H1 (cell line): ENCODE results near the gene SND1. TPM values are rescaled to one million over a fixed set of nuclear protein-coding genes. Genes with fewer than 3 reads are reported as not detected.

Source experiments
- CTCF ChIA-PET: fragments of 300-600 bp; sonication (Branson Sonifier 250); formaldehyde crosslinking; loops from one replicate; lab custom pipeline; 2021; ENCODE audit not compliant: partially characterized antibody; lab: Charles Lee
- POLR2A ChIA-PET: fragments of 300-600 bp; sonication (Branson Sonifier 250); formaldehyde crosslinking; loops from one replicate; lab custom pipeline; 2021; ENCODE audit warnings: inconsistent platforms; ENCODE audit not compliant: partially characterized antibody; lab: Charles Lee
- DNase-seq, 2 experiments: peaks; one replicate each; pipeline versions ENCODE4 v3.0.0 to v3.0.0-alpha.2; 2010 to 2022; ENCODE audit warnings: low spot score in 2 of 2, low read depth in 1 of 2, mixed read lengths in 1 of 2
- FAIRE-seq: peaks from 2 replicates; lab custom pipeline; 2011; peaks lifted over from hg19 to GRCh38; lab: Jason Lieb, UNC
- H2AFZ ChIP-seq: 2 replicates; pipeline ENCODE4 v1.8.1; 2012; ENCODE audit warnings: low read length, inconsistent platforms
- H2AK5ac ChIP-seq: 2 replicates; pipeline ENCODE4 v1.6.1; 2013; ENCODE audit warnings: low read depth, low read length
- H2BK120ac ChIP-seq: replicated peaks from 2 replicates; pipeline ENCODE3; 2013; ENCODE audit warnings: low read depth, low read length, inconsistent platforms
- H2BK12ac ChIP-seq: 2 replicates; pipeline ENCODE4 v1.6.1; 2013; ENCODE audit warnings: low read depth, low read length
- H2BK15ac ChIP-seq: 2 replicates; pipeline ENCODE4 v1.6.1; 2013; ENCODE audit warnings: low read length
- H2BK20ac ChIP-seq: 2 replicates; pipeline ENCODE4 v1.6.1; 2013; ENCODE audit warnings: low read length
- H2BK5ac ChIP-seq: 2 replicates; pipeline ENCODE4 v1.6.1; 2013; ENCODE audit warnings: low read depth, low read length
- H3K14ac ChIP-seq: 2 replicates; pipeline ENCODE4 v1.6.1; 2013; ENCODE audit warnings: inconsistent platforms; ENCODE audit not compliant: insufficient read length
- H3K18ac ChIP-seq: 2 replicates; pipeline ENCODE4 v1.6.1; 2013; ENCODE audit warnings: low read length; ENCODE audit errors: extremely low read depth
- H3K23ac ChIP-seq: 2 replicates; pipeline ENCODE4 v1.6.1; 2013; ENCODE audit warnings: inconsistent platforms; ENCODE audit not compliant: insufficient read length
- H3K23me2 ChIP-seq: 2 replicates; pipeline ENCODE4 v1.6.1; 2013; ENCODE audit warnings: low read depth, low read length
- H3K27ac ChIP-seq: 2 replicates; pipeline ENCODE4 v1.6.1; 2011; ENCODE audit warnings: low read depth, low read length, inconsistent platforms
- H3K27me3 ChIP-seq, 4 experiments: replicated peaks in 1 of 4; 1 replicate in 1 of 4; 2 replicates in 3 of 4; pipeline versions ENCODE4 v1.6.1 to v1.8.1; 2011 to 2013; ENCODE audit warnings: low read length in 3 of 4, mild to moderate bottlenecking in 3 of 4, inconsistent platforms in 2 of 4, mixed read lengths in 2 of 4, moderate library complexity in 1 of 4; ENCODE audit not compliant: control insufficient read depth in 3 of 4, insufficient read depth in 3 of 4; ENCODE audit errors: extremely low read depth in 1 of 4
- H3K36me3 ChIP-seq, 4 experiments: 2 replicates each; pipeline versions ENCODE4 v1.6.1 to v1.8.1; 2011 to 2013; ENCODE audit warnings: mild to moderate bottlenecking in 4 of 4, low read length in 3 of 4, moderate library complexity in 2 of 4, control low read depth in 1 of 4, inconsistent platforms in 1 of 4; ENCODE audit not compliant: insufficient read depth in 4 of 4, control insufficient read depth in 2 of 4
- H3K4ac ChIP-seq: replicated peaks from 2 replicates; pipeline ENCODE3; 2013; ENCODE audit warnings: low read length, low read depth, mixed read lengths, inconsistent platforms; ENCODE audit not compliant: insufficient read length
- H3K4me1 ChIP-seq, 4 experiments: replicated peaks in 1 of 4; 1 replicate in 1 of 4; 2 replicates in 3 of 4; pipeline versions ENCODE4 v1.6.1 to v1.8.1; 2011 to 2013; ENCODE audit warnings: low read length in 3 of 4, inconsistent platforms in 2 of 4, mixed read lengths in 1 of 4; ENCODE audit not compliant: insufficient read depth in 4 of 4, control insufficient read depth in 3 of 4
- H3K4me2 ChIP-seq, 2 experiments: 2 replicates each; pipeline versions ENCODE4 v1.6.1 to v1.8.1; 2011 to 2013; ENCODE audit warnings: low read depth in 2 of 2, low read length in 2 of 2, control low read depth in 1 of 2, inconsistent platforms in 1 of 2, mild to moderate bottlenecking in 1 of 2; ENCODE audit not compliant: insufficient read depth in 1 of 2
- H3K4me3 ChIP-seq, 4 experiments: fragments of 200-600, 300-600 bp in 1 of 4; sonication (generic), shearing (Covaris generic), sonication (Bioruptor Twin) in 1 of 4; 2 replicates each; pipeline versions ENCODE4 v1.5.1 to v1.8.1; 2011 to 2016; ENCODE audit warnings: low read length in 4 of 4, low read depth in 3 of 4, control low read depth in 2 of 4, inconsistent platforms in 2 of 4, mild to moderate bottlenecking in 2 of 4, mixed read lengths in 1 of 4, moderate library complexity in 1 of 4; ENCODE audit not compliant: insufficient read depth in 2 of 4; ENCODE audit errors: extremely low read depth in 1 of 4
- H3K56ac ChIP-seq: replicated peaks from 2 replicates; pipeline ENCODE3; 2013; ENCODE audit warnings: low read depth, mild to moderate bottlenecking, mixed read lengths, low read length, inconsistent platforms; ENCODE audit not compliant: insufficient read length
- H3K79me1 ChIP-seq: 2 replicates; pipeline ENCODE4 v1.6.1; 2013; ENCODE audit warnings: low read depth, low read length, control low read depth
- H3K79me2 ChIP-seq, 2 experiments: 2 replicates each; pipeline versions ENCODE4 v1.6.1 to v1.8.1; 2012 to 2013; ENCODE audit warnings: low read length in 2 of 2, mild to moderate bottlenecking in 2 of 2, inconsistent platforms in 1 of 2; ENCODE audit not compliant: insufficient read depth in 2 of 2, control insufficient read depth in 1 of 2
- H3K9ac ChIP-seq, 4 experiments: replicated peaks in 1 of 4; 1 replicate in 1 of 4; 2 replicates in 3 of 4; pipeline versions ENCODE4 v1.6.1 to v1.8.1; 2011 to 2013; ENCODE audit warnings: low read depth in 3 of 4, low read length in 3 of 4, control low read depth in 2 of 4, mild to moderate bottlenecking in 2 of 4, moderate library complexity in 2 of 4, inconsistent platforms in 1 of 4; ENCODE audit errors: extremely low read depth in 1 of 4
- H3K9me3 ChIP-seq, 2 experiments: 2 replicates each; pipeline versions ENCODE4 v1.6.1 to v1.8.1; 2012 to 2013; ENCODE audit warnings: mild to moderate bottlenecking in 2 of 2, moderate library complexity in 2 of 2, control low read depth in 1 of 2, inconsistent platforms in 1 of 2, low read depth in 1 of 2, low read length in 1 of 2, mixed read lengths in 1 of 2; ENCODE audit not compliant: insufficient read depth in 2 of 2
- H4K20me1 ChIP-seq, 2 experiments: replicated peaks in 1 of 2; 2 replicates each; pipeline versions ENCODE3 to v1.8.1; 2011 to 2013; ENCODE audit warnings: inconsistent platforms in 2 of 2, low read length in 2 of 2, mild to moderate bottlenecking in 1 of 2; ENCODE audit not compliant: insufficient read depth in 2 of 2, control insufficient read depth in 1 of 2
- H4K5ac ChIP-seq: 2 replicates; pipeline ENCODE4 v1.6.1; 2013; ENCODE audit warnings: low read length, low read depth, mixed read lengths, inconsistent platforms; ENCODE audit not compliant: insufficient read length
- H4K8ac ChIP-seq: 2 replicates; pipeline ENCODE4 v1.8.0; 2013; ENCODE audit warnings: mild to moderate bottlenecking, moderate library complexity, low read length, inconsistent platforms; ENCODE audit not compliant: insufficient read depth; ENCODE audit errors: extremely low read depth
- H4K91ac ChIP-seq: replicated peaks from 2 replicates; pipeline ENCODE3; 2013; ENCODE audit warnings: low read length, mixed read lengths, inconsistent platforms; ENCODE audit not compliant: insufficient read length
- ASH2L ChIP-seq: fragments of 200-600, 300-600 bp; sonication (generic); IDR thresholded peaks from one replicate; pipeline ENCODE4 v1.7.1; 2017; ENCODE audit warnings: low read length
- ATF3 ChIP-seq: IDR thresholded peaks from 2 replicates; pipeline ENCODE4 v1.6.1; 2011; ENCODE audit warnings: low read depth, mild to moderate bottlenecking, low read length; ENCODE audit not compliant: insufficient read depth
- BCL11A ChIP-seq, 2 experiments: IDR thresholded peaks; one replicate each; pipeline ENCODE4 v1.6.1; 2011; ENCODE audit warnings: low read depth in 2 of 2, low read length in 2 of 2, mild to moderate bottlenecking in 2 of 2
- E2F6 ChIP-seq: IDR thresholded peaks from 2 replicates; pipeline ENCODE4 v1.6.1; 2012; ENCODE audit warnings: inconsistent platforms
- GTF2F1 ChIP-seq: IDR thresholded peaks from 2 replicates; pipeline ENCODE4 v1.6.1; 2012; ENCODE audit warnings: low read depth, low read length, improper control_type of control experiment, borderline replicate concordance
- KDM4A ChIP-seq: IDR thresholded peaks from one replicate; pipeline ENCODE4 v1.7.1; 2012; ENCODE audit warnings: low read depth, mild to moderate bottlenecking, moderate library complexity, low read length, inconsistent platforms; ENCODE audit not compliant: severe bottlenecking
- POLR2AphosphoS5 ChIP-seq: IDR thresholded peaks from 2 replicates; pipeline ENCODE4 v1.6.1; 2011; ENCODE audit warnings: low read depth, low read length
- TBP ChIP-seq: IDR thresholded peaks from 2 replicates; pipeline ENCODE4 v1.6.1; 2011; ENCODE audit warnings: low read depth, low read length, improper control_type of control experiment
- ZNF274 ChIP-seq: IDR thresholded peaks from 2 replicates; pipeline ENCODE4 v1.7.0; 2012; ENCODE audit warnings: low read length, borderline replicate concordance; ENCODE audit errors: extremely low read depth
- WGBS, 2 experiments: shearing (Covaris generic) in 1 of 2; methylation state at CpG; one replicate each; pipeline versions ENCODE4 v1.1.6 to v1.1.7; 2013 to 2015; ENCODE audit warnings: low lambda C conversion rate in 2 of 2, mixed read lengths in 2 of 2, inconsistent platforms in 1 of 2, low coverage in 1 of 2, missing lambda C conversion rate in 1 of 2; ENCODE audit not compliant: insufficient replicate concordance in 2 of 2, insufficient coverage in 1 of 2, insufficient read length in 1 of 2; ENCODE audit errors: extremely low coverage in 1 of 2, missing lambda C conversion rate in 1 of 2; 5-methylcytosine and 5-hydroxymethylcytosine counted together
- polyA plus RNA-seq, 7 experiments: library from polyadenylated mRNA; depleted of rRNA in 3 of 7; stranded (reverse) in 5 of 7; unstranded in 2 of 7; fragments of >200 nt in 5 of 7; fragments of 200-250 nt in 2 of 7; gene quantifications; 1 replicate in 5 of 7; 2 replicates in 1 of 7; 4 replicates in 1 of 7; pipeline versions ENCODE4 v1.2.1 to v1.2.3, GENCODE V29; 2011 to 2013; ENCODE audit warnings: missing spikeins in 2 of 7, mixed read lengths in 2 of 7
- total RNA-seq: library from RNA; stranded (reverse); fragmentation: NEBNext Ultra II Directional; extraction: Animal tissue kit (Norgen Biotek cat#: 25700); gene quantifications from 2 replicates; pipeline ENCODE4 v1.2.1, GENCODE V29; 2021
- TF ChIP-seq, protein P1 (sequence below): IDR thresholded peaks from 2 replicates; pipeline ENCODE4 v1.6.1; 2011; ENCODE audit warnings: low read length, improper control_type of control experiment

SND1 gene
- total and polyA plus RNA-seq, 2 of the 8 experiments (the other 6 are each of a cell fraction or from before 2014, with no cell fraction given), result 122 to 290 TPM

- H3K4me2 ChIP-seq, result no peak overlapping the region
- no peak overlapping the region for H3K18ac ChIP-seq
- H4K91ac ChIP-seq, result no peak overlapping the region
- H2BK5ac ChIP-seq, result no peak overlapping the region
- H3K4me1 ChIP-seq, result peaks cover 0 to 2% (median 0%) of the 10 kb centered on the region in 4 experiments; a peak in 1 of 7 replicates
- H3K4ac ChIP-seq, result no peak overlapping the region
- no peak overlapping the region for H3K23ac ChIP-seq
- H4K8ac ChIP-seq, result no peak overlapping the region
- no peak overlapping the region for H2AFZ ChIP-seq
- H4K20me1 ChIP-seq, result peaks cover 3 to 5% of the 10 kb centered on the region in 2 experiments
- CTCF ChIA-PET, result interaction anchor here (0.6 to 1.9 kb wide), 6 partner anchors 10 to 219 kb away, joined by 3 to 8 read pairs (median 4); no protein-coding TSS in a partner anchor
- no peak overlapping the region for H2BK120ac ChIP-seq
- no peak overlapping the region for H2BK12ac ChIP-seq
- no peak overlapping the region for H3K4me3 ChIP-seq
- FAIRE-seq (no peak), DNase-seq (no peak)
- no peak overlapping the region for H2BK15ac ChIP-seq
- no peaks in the 10 kb centered on the region for H3K27me3 ChIP-seq
- 84% methylated on average over 6 of the region's 6 CpGs; no CpG with 5 or more reads in 1 of the 2 experiments for WGBS, 2 experiments
- H3K9ac ChIP-seq, result no peak overlapping the region
- H3K9me3 ChIP-seq, result no peaks in the 10 kb centered on the region
- POLR2A ChIA-PET, result interaction anchor here (1.2 kb wide), 1 partner anchor 107 kb away, joined by 3 read pairs; no protein-coding TSS in a partner anchor
- H3K23me2 ChIP-seq, result no peaks in the 10 kb centered on the region
- H3K27ac ChIP-seq, result no peak overlapping the region
- no peak overlapping the region for H2AK5ac ChIP-seq
- H3K56ac ChIP-seq, result no peak overlapping the region
- peaks cover 0 to 18% (median 0%) of the 10 kb centered on the region in 4 experiments; a peak in 1 of 8 replicates for H3K36me3 ChIP-seq
- peaks cover 0 to 14% of the 10 kb centered on the region in 2 experiments; a peak in 1 of 4 replicates for H3K79me2 ChIP-seq
- H3K79me1 ChIP-seq, result no peaks in the 10 kb centered on the region; the same call in 1 of the 2 replicates
- H3K14ac ChIP-seq, result no peak overlapping the region
- no peak overlapping the region for H2BK20ac ChIP-seq
- no peak overlapping the region for H4K5ac ChIP-seq
- TF ChIP-seq ASH2L, result no peak
- TF ChIP-seq KDM4A, result no peak
- TF ChIP-seq, protein P1, sequence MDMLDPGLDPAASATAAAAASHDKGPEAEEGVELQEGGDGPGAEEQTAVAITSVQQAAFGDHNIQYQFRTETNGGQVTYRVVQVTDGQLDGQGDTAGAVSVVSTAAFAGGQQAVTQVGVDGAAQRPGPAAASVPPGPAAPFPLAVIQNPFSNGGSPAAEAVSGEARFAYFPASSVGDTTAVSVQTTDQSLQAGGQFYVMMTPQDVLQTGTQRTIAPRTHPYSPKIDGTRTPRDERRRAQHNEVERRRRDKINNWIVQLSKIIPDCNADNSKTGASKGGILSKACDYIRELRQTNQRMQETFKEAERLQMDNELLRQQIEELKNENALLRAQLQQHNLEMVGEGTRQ, result no peak
- no peak for TF ChIP-seq GTF2F1
- TF ChIP-seq E2F6, result no peak
- no peak for TF ChIP-seq TBP
- no peak for TF ChIP-seq ZNF274
- TF ChIP-seq ATF3, result no peak
- TF ChIP-seq BCL11A (IDR thresholded peaks at IDR 0.05; ENCODE audit: low read depth in 2 of 2, low read length in 2 of 2), result no peak
- TF ChIP-seq POLR2AphosphoS5, result no peak
Measured at GRCh38 chr7:127840226-127840951, 188.4 kb downstream of the SND1 start.
